Cardiac fibroblast (primary cell): ENCODE measurements around the gene ZNF813.
A peak's percentile ranks its signal among the peaks of the same experiment; 100 is the strongest.

Experiments used
- DNase-seq, 2 donors: peaks; one replicate each; pipeline versions ENCODE4 v3.0.0 to v3.0.0-alpha.2; 2010; ENCODE audit warnings: low read depth in 2 of 2
- H3K4me3 ChIP-seq, 2 donors: replicated peaks in 1 of 2; 1 replicate in 1 of 2; 2 replicates in 1 of 2; pipeline ENCODE4 v1.5.1; 2011; ENCODE audit warnings: low read depth in 2 of 2, low read length in 2 of 2, mild to moderate bottlenecking in 2 of 2, moderate library complexity in 1 of 2
- CTCF ChIP-seq: IDR thresholded peaks from one replicate; pipeline ENCODE4 v1.5.1; 2011; ENCODE audit warnings: low read depth, mild to moderate bottlenecking, low read length, inconsistent platforms

Gene ZNF813

DNA sequence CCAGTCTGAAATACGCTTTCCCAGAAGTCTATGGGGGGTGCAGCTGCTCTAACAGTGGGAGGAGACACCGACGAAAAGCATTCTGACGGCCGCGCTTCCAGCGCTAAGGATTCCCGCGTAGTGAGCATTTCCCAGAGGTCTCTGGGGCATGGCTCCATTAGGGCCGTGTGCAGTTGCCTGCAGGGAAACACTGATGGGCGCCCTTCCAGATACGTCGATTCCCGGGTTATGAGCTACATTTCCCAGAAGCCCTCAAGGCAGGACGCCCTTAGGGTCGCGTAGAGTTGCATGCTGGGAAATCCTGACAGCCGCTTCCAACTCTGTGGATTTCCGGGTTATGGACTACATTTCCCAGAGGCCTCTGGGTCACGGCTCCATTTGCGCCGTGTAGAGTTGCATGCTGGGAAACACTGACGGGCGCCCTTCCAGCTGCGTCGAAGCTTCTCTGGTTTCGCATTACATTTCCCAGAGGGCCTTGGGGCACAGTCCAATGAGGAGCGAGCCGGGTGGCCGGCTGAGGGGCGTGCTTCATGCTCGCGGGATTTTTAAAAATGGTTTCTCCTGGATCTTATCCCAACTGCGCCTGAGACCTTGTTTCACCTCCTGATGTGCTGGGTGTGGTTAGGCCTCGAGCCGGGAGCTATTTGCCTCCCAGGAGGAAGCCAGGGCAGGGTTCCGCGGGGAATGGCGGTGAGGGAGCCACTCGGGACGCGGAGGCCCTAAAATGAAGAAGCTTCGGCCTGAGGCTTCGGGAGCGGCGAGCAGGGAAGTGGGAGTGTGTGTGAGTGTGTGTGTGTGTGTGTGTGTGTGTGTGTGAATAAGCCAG lies 53.2 kb downstream of the ZNF813 start:
- peak; percentile 99 for DNase-seq
- H3K4me3 ChIP-seq, result peak overlapping the region; percentile 79 to 93
- TF ChIP-seq CTCF, result no peak

DNA sequence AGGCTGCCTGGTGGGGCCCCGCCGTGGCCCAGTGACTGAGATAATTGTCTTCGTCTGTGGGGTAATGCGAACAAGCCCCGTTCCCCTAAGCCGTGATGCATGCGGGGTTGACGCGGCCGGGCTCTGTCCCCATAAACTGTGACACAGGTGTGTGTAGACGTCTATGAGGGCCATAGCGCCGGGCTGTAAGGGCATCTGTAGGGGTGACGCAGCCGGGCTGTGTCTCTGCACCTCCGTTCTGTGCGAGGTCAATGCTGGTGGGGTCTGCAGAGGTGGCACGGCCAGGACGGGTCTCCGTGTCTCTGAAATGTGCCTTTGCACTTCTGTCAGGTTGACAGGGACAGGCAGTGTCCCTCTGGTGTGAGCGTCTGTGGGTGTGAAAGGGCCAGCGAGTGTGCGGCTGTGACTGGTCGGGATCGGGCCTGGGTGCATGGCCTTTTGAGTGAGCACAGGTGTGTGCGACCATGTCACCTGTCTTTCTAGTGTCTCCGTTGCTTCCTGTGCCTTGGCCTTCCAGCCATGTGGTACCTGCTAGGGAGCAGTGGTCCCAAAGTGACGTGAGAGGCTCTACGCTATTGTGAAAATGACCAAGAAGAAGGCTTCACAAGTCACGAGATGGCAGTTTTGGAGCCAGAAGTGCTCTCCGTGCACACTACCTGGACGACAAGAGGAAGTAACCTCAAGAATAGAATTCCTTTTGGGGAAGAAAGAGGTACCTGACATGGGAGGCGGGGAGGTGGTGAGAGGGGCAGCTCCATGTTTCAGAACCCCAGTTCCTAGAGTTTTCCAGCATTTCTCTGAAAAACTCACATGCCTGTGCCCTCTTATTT lies 54.1 kb downstream of the ZNF813 start:
- no peak for TF ChIP-seq CTCF
- H3K4me3 ChIP-seq, result peak overlapping the region; percentile 79 to 93
- no peak for DNase-seq

- TF ChIP-seq CTCF, result no peak
- no peak overlapping the region for H3K4me3 ChIP-seq
- DNase-seq, result no peak
Observed at GRCh38 chr19:53525922-53526321, 58.4 kb downstream of the ZNF813 start.

DNA sequence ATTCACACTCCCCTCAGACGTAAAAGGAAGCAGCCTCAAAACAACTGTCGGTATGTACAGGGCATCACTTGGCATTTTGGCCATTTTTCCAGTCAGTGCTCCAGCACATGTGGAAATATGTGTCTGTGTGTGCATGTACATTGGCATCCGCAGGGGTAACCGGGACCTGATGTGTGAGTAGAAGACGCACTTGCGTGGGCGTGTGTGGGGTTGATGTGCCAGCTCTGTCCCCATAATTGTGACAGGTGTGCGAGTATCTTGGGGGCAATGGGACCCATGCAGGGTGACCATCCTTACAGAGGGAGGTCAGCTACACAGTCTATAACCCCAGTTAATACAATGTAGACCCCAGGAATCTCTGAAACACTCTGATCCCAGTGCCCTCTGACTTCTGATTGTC lies 63.1 kb downstream of the ZNF813 start:
- no peak for TF ChIP-seq CTCF
- no peak for DNase-seq
- no peak overlapping the region for H3K4me3 ChIP-seq

GRCh38 chr19:53531457-53531856 lies 63.9 kb downstream of the ZNF813 start:
- H3K4me3 ChIP-seq, result no peak overlapping the region
- no peak for DNase-seq
- no peak for TF ChIP-seq CTCF

DNA sequence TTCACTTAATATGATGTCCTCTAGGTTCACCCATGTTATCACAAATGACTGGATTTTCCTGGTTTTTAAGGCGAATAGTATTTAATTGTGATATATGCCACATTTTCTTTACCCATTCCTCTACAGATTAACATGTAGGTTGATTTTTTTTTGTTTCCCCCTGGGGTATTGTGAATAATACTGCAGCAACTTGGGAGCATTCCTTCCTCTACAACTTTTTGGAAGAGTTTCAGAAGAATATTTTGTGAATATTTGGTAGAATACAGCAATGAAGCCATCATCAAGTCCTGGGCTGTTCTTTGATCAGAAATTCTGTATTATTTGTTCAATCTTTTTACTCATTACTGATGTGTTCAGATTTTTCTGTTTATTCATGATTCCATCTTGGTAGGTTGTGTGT lies 64.8 kb downstream of the ZNF813 start:
- DNase-seq, result peak in 1 of 2 donors; percentile 64
- no peak for TF ChIP-seq CTCF
- no peak overlapping the region for H3K4me3 ChIP-seq
